A673 (cell line): ENCODE data around the gene GABRA4. TPM values are rescaled to one million over a fixed set of nuclear protein-coding genes. Genes with fewer than 3 reads are reported as not detected.

Source experiments
- BruUV-seq: library from RNA; stranded (reverse); fragments of 400-500 nt; replicated peaks from 2 replicates; lab custom pipeline; 2021; lab: Mats Ljungman, UMichigan
- CTCF ChIA-PET: fragments of 300-600 bp; sonication (Branson Sonifier 250); formaldehyde crosslinking; loops from one replicate; lab custom pipeline; 2022; ENCODE audit warnings: antibody characterized with exemption; lab: Charles Lee
- POLR2A ChIA-PET: fragments of 300-600 bp; sonication (Branson Sonifier 250); formaldehyde crosslinking; loops from one replicate; lab custom pipeline; 2022; ENCODE audit warnings: antibody characterized with exemption; ENCODE audit not compliant: low non-redundant PET; lab: Charles Lee
- DNase-seq: peaks from one replicate; pipeline ENCODE4 v3.0.0-alpha.2; 2015; ENCODE audit warnings: low spot score
- H3K27ac ChIP-seq: fragments of 200-600 bp; sonication (generic); 2 replicates; pipeline ENCODE4 v1.5.1; 2016; ENCODE audit warnings: mixed run types, low read depth, mild to moderate bottlenecking, mixed read lengths, antibody characterized with exemption, low read length; ENCODE audit not compliant: poor library complexity, severe bottlenecking
- H3K27me3 ChIP-seq: fragments of 200-600 bp; sonication (generic); replicated peaks from 2 replicates; pipeline ENCODE4 v1.6.1; 2017; ENCODE audit warnings: mixed run types, low read depth, mild to moderate bottlenecking, mixed read lengths, antibody characterized with exemption, low read length; ENCODE audit not compliant: insufficient read depth, poor library complexity
- H3K36me3 ChIP-seq: fragments of 200-600 bp; sonication (generic); 2 replicates; pipeline ENCODE4 v1.6.1; 2016; ENCODE audit warnings: mixed run types, mild to moderate bottlenecking, mixed read lengths, antibody characterized with exemption, low read length; ENCODE audit not compliant: insufficient read depth, poor library complexity, severe bottlenecking
- H3K4me1 ChIP-seq: fragments of 200-600 bp; sonication (generic); 2 replicates; pipeline ENCODE4 v1.6.1; 2017; ENCODE audit warnings: mixed run types, mild to moderate bottlenecking, mixed read lengths, antibody characterized with exemption, low read length; ENCODE audit not compliant: insufficient read depth, poor library complexity, severe bottlenecking
- H3K4me3 ChIP-seq: fragments of 200-600 bp; sonication (generic); 2 replicates; pipeline ENCODE4 v1.5.1; 2016; ENCODE audit warnings: low read depth, mixed run types, mild to moderate bottlenecking, mixed read lengths, low read length; ENCODE audit not compliant: poor library complexity, severe bottlenecking
- H3K9me3 ChIP-seq: fragments of 200-600 bp; sonication (generic); 2 replicates; pipeline ENCODE4 v1.6.1; 2016; ENCODE audit warnings: mixed run types, low read depth, mild to moderate bottlenecking, mixed read lengths, antibody characterized with exemption, low read length; ENCODE audit not compliant: poor library complexity, severe bottlenecking
- EZH2 ChIP-seq: fragments of 200-600 bp; sonication (generic); IDR thresholded peaks from 2 replicates; pipeline ENCODE4 v1.6.1; 2017; ENCODE audit warnings: borderline replicate concordance, low read depth, mild to moderate bottlenecking, mixed read lengths, antibody characterized with exemption, low read length; ENCODE audit not compliant: poor library complexity, severe bottlenecking
- intact Hi-C: fragments of 100-400 bp; cut with micrococcal nuclease; formaldehyde crosslinking; loops from one replicate; pipeline ENCODE4 v1.10.0; 2022; ENCODE audit not compliant: unreplicated experiment
- total RNA-seq: library from RNA; stranded (reverse); gene quantifications from 2 replicates; pipeline ENCODE4 v1.2.3, GENCODE V29; 2021
- TF ChIP-seq, protein P1 (sequence below): fragments of 300-800, 200-600 bp; sonication (generic); conservative IDR thresholded peaks from 2 replicates; pipeline ENCODE4 v1.5.1; 2017; ENCODE audit warnings: low read depth, mild to moderate bottlenecking, antibody characterized with exemption, low read length, moderate library complexity, mixed read lengths

The GABRA4 gene
- total RNA-seq, 1 experiment from 2014 or later, result 0.58 TPM

DNA sequence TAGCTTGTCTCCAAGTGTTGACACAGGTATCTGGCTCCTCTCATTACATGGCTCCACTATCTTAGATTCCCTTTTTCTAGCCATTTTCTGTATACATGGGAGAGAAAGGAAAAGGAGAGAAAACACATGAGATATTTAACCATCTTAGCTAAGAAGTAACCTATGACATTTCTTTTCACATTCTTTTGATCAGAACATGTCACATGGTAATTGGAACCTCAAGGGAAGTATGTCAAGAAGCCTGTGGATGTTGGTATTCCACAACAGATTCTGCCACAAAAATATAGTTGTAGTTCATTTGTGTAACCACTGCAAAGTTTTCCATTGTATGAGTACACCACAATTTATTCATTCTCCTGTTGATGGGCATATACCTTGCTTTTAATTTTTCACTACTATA lies 19.3 kb upstream of the GABRA4 start:
- no peak for TF ChIP-seq EZH2
- TF ChIP-seq, protein P1, sequence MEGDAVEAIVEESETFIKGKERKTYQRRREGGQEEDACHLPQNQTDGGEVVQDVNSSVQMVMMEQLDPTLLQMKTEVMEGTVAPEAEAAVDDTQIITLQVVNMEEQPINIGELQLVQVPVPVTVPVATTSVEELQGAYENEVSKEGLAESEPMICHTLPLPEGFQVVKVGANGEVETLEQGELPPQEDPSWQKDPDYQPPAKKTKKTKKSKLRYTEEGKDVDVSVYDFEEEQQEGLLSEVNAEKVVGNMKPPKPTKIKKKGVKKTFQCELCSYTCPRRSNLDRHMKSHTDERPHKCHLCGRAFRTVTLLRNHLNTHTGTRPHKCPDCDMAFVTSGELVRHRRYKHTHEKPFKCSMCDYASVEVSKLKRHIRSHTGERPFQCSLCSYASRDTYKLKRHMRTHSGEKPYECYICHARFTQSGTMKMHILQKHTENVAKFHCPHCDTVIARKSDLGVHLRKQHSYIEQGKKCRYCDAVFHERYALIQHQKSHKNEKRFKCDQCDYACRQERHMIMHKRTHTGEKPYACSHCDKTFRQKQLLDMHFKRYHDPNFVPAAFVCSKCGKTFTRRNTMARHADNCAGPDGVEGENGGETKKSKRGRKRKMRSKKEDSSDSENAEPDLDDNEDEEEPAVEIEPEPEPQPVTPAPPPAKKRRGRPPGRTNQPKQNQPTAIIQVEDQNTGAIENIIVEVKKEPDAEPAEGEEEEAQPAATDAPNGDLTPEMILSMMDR, result no peak
- no peak for DNase-seq
- H3K27me3 ChIP-seq, result no peaks in the 10 kb centered on the region
- H3K4me3 ChIP-seq, result no peak overlapping the region
- no TSS peak for BruUV-seq
- intact Hi-C loops, result no loop called here
- ChIA-PET CTCF (no interaction called here), POLR2A (no interaction called here)
- H3K9me3 ChIP-seq, result no peaks in the 10 kb centered on the region
- no peaks in the 10 kb centered on the region for H3K36me3 ChIP-seq
- H3K4me1 ChIP-seq, result no peaks in the 10 kb centered on the region
- H3K27ac ChIP-seq, result no peak overlapping the region

DNA sequence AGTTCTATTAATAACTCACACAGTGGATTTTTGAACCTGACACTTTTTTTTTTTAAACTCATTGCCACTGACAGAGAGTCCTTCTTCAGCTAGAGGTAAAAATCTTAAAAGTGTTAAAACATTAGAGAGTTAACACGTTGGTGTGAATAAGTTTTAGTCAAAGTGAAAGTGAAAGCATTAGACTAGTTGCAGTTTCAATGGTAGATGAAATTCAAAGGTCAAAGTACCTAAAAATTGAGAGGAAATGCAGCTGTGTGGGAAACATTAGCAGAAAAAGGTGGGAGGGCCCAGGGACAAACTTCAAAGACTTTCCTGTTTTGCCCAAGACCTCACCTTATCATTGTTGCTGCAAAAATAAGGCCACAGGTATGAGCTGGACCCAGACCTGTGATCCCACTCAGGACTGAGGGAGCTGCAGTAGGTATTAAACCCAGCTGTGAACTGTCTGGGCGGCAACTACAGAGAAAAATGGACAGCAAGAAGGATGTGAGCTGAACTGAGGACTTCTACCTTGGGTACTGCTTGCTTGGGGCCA lies 17.6 kb upstream of the GABRA4 start:
- CTCF ChIA-PET, result no interaction called here
- DNase-seq, result no peak
- no TSS peak for BruUV-seq

DNA sequence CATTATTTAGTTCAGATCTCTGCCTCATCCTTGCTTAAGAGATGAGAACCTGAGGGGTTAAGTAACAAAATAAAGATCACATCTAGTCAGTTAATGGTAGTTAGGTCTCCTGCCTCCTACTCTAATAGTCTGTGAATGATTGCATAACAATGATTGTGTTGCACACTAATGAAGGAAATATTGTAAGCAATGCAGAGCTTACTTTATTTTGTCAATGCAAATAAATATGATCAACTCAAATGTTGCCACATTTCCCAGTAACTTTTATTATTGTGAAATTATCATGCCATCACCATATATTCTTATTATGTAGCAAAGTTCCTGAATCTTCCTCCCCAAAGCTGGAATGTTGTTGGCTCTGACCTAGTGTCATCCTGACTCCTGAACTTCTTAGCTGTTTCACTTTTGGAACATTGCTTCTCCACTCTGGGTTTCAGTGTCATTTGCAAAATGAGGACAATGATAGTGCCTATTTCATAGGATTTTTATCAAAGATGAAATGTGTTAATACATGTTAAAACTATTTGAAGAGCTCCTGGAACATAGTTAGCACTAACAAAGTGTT lies 17.0 kb upstream of the GABRA4 start:
- no TSS peak for BruUV-seq
- POLR2A ChIA-PET, result no interaction called here
- Histone ChIP-seq H3K36me3 (no peaks in the 10 kb centered on the region), H3K9me3 (no peaks in the 10 kb centered on the region), H3K4me1 (no peaks in the 10 kb centered on the region), H3K4me3 (no peak overlapping the region), H3K27ac (no peak overlapping the region), H3K27me3 (no peaks in the 10 kb centered on the region)
- CTCF ChIA-PET, result no interaction called here
- intact Hi-C loops, result no loop called here
- TF ChIP-seq, protein P1, result no peak
- TF ChIP-seq EZH2, result no peak
- DNase-seq, result no peak

More for the DNA sequence above, 17.6 kb upstream of the GABRA4 start:
- H3K9me3 ChIP-seq, result no peaks in the 10 kb centered on the region
- H3K27me3 ChIP-seq, result no peaks in the 10 kb centered on the region
- TF ChIP-seq, protein P1, result no peak
- no peak for TF ChIP-seq EZH2
- no peaks in the 10 kb centered on the region for H3K4me1 ChIP-seq
- no peak overlapping the region for H3K27ac ChIP-seq
- H3K36me3 ChIP-seq, result no peaks in the 10 kb centered on the region
- no peak overlapping the region for H3K4me3 ChIP-seq
- intact Hi-C loops, result no loop called here
- POLR2A ChIA-PET, result no interaction called here
